ENCODE measurements around the gene MN1.

The MN1 gene

GRCh38 chr22:27839057-27839660, 37.6 kb upstream of the MN1 start:
- Histone ChIP-seq H3K27ac (no peak overlapping the region), H3K4me3 (no peak overlapping the region)
- peak; percentile 28 for DNase-seq (ENCODE audit: low spot score)
- TF ChIP-seq CTCF (IDR thresholded peaks at IDR 0.05) = no peak

GRCh38 chr22:27836181-27836580, 34.6 kb upstream of the MN1 start:
- no peak for TF ChIP-seq CTCF (IDR thresholded peaks at IDR 0.05)
- Histone ChIP-seq H3K4me3 (no peak overlapping the region), H3K27ac (no peak overlapping the region)
- peak; percentile 40 for DNase-seq (ENCODE audit: low spot score)

GRCh38 chr22:27835446-27835845, 33.9 kb upstream of the MN1 start:
- no peak for TF ChIP-seq CTCF (IDR thresholded peaks at IDR 0.05)
- DNase-seq (ENCODE audit: low spot score) = peak; percentile 35
- H3K27ac ChIP-seq = no peak overlapping the region
- H3K4me3 ChIP-seq = no peak overlapping the region

- DNase-seq (ENCODE audit: low spot score) = no peak
- TF ChIP-seq CTCF (IDR thresholded peaks at IDR 0.05) = no peak
- Histone ChIP-seq H3K4me3 (no peak overlapping the region), H3K27ac (no peak overlapping the region)
Measured at GRCh38 chr22:27834364-27835185, 33.0 kb upstream of the MN1 start.

GRCh38 chr22:27833803-27834202, 32.2 kb upstream of the MN1 start:
- no peak overlapping the region for H3K27ac ChIP-seq
- no peak for DNase-seq (ENCODE audit: low spot score)
- H3K4me3 ChIP-seq = no peak overlapping the region
- no peak for TF ChIP-seq CTCF (IDR thresholded peaks at IDR 0.05)

GRCh38 chr22:27832606-27833005, 31.1 kb upstream of the MN1 start:
- TF ChIP-seq CTCF (IDR thresholded peaks at IDR 0.05) = no peak
- no peak overlapping the region for H3K4me3 ChIP-seq
- H3K27ac ChIP-seq = no peak overlapping the region
- DNase-seq (ENCODE audit: low spot score) = no peak

GRCh38 chr22:27829620-27830019, 28.1 kb upstream of the MN1 start:
- TF ChIP-seq CTCF (IDR thresholded peaks at IDR 0.05) = no peak
- peak overlapping the region in 1 of 2 donors; percentile 45 for H3K27ac ChIP-seq
- H3K4me3 ChIP-seq = no peak overlapping the region
- no peak for DNase-seq (ENCODE audit: low spot score)

Measured in coronary artery (tissue), 2 donors.